PC-9 (cell line): ENCODE results near the gene CACNG7. TPM values are rescaled to one million over a fixed set of nuclear protein-coding genes. Genes with fewer than 3 reads are reported as not detected.
A peak's percentile ranks its signal among the peaks of the same experiment; 100 is the strongest.

Experiments used
- BruUV-seq: library from RNA; stranded (reverse); fragments of 400-500 nt; replicated peaks from 2 replicates; lab custom pipeline; 2021; lab: Mats Ljungman, UMichigan
- CTCF ChIA-PET: fragments of 300-600 bp; sonication (Branson Sonifier 250); formaldehyde crosslinking; loops from one replicate; lab custom pipeline; 2022; ENCODE audit warnings: antibody characterized with exemption; lab: Charles Lee
- POLR2A ChIA-PET: fragments of 300-600 bp; sonication (Branson Sonifier 250); formaldehyde crosslinking; loops from one replicate; lab custom pipeline; 2022; ENCODE audit warnings: antibody characterized with exemption; ENCODE audit not compliant: unreplicated experiment; lab: Charles Lee
- DNase-seq, 2 experiments: peaks; one replicate each; pipeline versions ENCODE4 v3.0.0 to v3.0.0-alpha.2; 2015 to 2022; ENCODE audit warnings: mixed read lengths in 1 of 2
- H2AFZ ChIP-seq: fragments of 200-600 bp; sonication (generic); 2 replicates; pipeline ENCODE4 v1.8.1; 2017; ENCODE audit warnings: antibody characterized with exemption
- H3F3A ChIP-seq: fragments of 200-600 bp; sonication (generic); 2 replicates; pipeline ENCODE4 v1.8.1; 2017; ENCODE audit warnings: antibody characterized with exemption, mild to moderate bottlenecking, low read depth; ENCODE audit not compliant: insufficient read depth
- H3K27ac ChIP-seq: fragments of 200-600 bp; sonication (generic); 2 replicates; pipeline ENCODE4 v1.6.1; 2016; ENCODE audit warnings: mixed run types
- H3K27me3 ChIP-seq: fragments of 200-600 bp; sonication (generic); 2 replicates; pipeline ENCODE4 v1.6.1; 2016; ENCODE audit warnings: low read depth, mixed run types; ENCODE audit not compliant: insufficient read depth
- H3K36me3 ChIP-seq: fragments of 200-600 bp; sonication (generic); 2 replicates; pipeline ENCODE4 v1.6.1; 2016; ENCODE audit warnings: low read depth, mixed run types
- H3K4me1 ChIP-seq: fragments of 200-600 bp; sonication (generic); replicated peaks from 2 replicates; pipeline ENCODE4 v1.6.1; 2016; ENCODE audit warnings: mixed run types; ENCODE audit not compliant: insufficient read depth
- H3K4me2 ChIP-seq: fragments of 200-600 bp; sonication (generic); 2 replicates; pipeline ENCODE4 v1.6.1; 2017; ENCODE audit warnings: mixed run types
- H3K4me3 ChIP-seq: fragments of 200-600 bp; sonication (generic); 2 replicates; pipeline ENCODE4 v1.6.1; 2016; ENCODE audit warnings: mixed run types
- H3K79me2 ChIP-seq: fragments of 200-600 bp; sonication (generic); 2 replicates; pipeline ENCODE4 v1.6.1; 2017; ENCODE audit warnings: low read depth, mixed run types
- H3K9me2 ChIP-seq: fragments of 200-600 bp; sonication (generic); 2 replicates; pipeline ENCODE4 v1.8.1; 2017; ENCODE audit warnings: mild to moderate bottlenecking; ENCODE audit not compliant: insufficient read depth
- H3K9me3 ChIP-seq: fragments of 200-600 bp; sonication (generic); 2 replicates; pipeline ENCODE4 v1.8.1; 2016; ENCODE audit warnings: low read depth; ENCODE audit not compliant: insufficient read depth
- H4K20me1 ChIP-seq: fragments of 200-600 bp; sonication (generic); 2 replicates; pipeline ENCODE4 v1.8.1; 2017; ENCODE audit not compliant: insufficient read depth
- EZH2 ChIP-seq: fragments of 200-600 bp; sonication (generic); IDR thresholded peaks from 2 replicates; pipeline ENCODE4 v1.8.0; 2017; ENCODE audit warnings: antibody characterized with exemption, low read depth
- intact Hi-C: fragments of 100-400 bp; cut with micrococcal nuclease; formaldehyde crosslinking; loops from one replicate; pipeline ENCODE4 v1.10.0; 2022; ENCODE audit not compliant: unreplicated experiment
- total RNA-seq: library from RNA; stranded (reverse); gene quantifications from 2 replicates; pipeline ENCODE4 v1.2.3, GENCODE V29; 2021
- TF ChIP-seq, protein P1 (sequence below): fragments of 200-600 bp; sonication (generic); conservative IDR thresholded peaks from 2 replicates; pipeline ENCODE4 v1.6.1; 2017; ENCODE audit warnings: mixed run types, antibody characterized with exemption, mild to moderate bottlenecking, moderate library complexity

CACNG7 gene
- total RNA-seq, 1 experiment from 2014 or later: not detected

DNA sequence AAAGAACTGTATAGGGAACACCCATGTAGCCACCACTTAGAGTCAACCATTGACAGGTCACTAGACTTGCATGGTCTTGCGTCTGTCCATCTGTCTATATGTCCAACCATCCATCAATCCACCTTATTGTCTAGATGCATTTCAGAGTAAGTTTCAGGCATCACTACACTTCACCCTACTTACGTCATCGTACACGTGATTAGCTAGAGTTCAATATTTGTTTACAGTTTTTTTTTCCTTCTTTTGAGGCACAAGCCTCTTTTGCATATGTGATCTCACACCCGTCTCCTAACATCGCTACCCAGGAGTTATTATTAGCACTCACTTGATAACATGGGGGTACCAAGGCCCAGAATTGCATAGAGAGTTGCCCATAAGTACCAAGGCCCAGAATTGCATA lies 6.9 kb downstream of the CACNG7 start:
- no peaks in the 10 kb centered on the region for H3K4me1 ChIP-seq
- no peak overlapping the region for H3K4me3 ChIP-seq
- no peaks in the 10 kb centered on the region for H3F3A ChIP-seq
- H3K27ac ChIP-seq: no peak overlapping the region
- H3K9me3 ChIP-seq: no peaks in the 10 kb centered on the region
- no TSS peak for BruUV-seq
- peaks cover 17% of the 10 kb centered on the region for H3K27me3 ChIP-seq
- H3K36me3 ChIP-seq: no peaks in the 10 kb centered on the region
- H3K79me2 ChIP-seq: no peaks in the 10 kb centered on the region
- H3K9me2 ChIP-seq: no peaks in the 10 kb centered on the region
- H3K4me2 ChIP-seq: no peak overlapping the region
- no peaks in the 10 kb centered on the region for H4K20me1 ChIP-seq
- H2AFZ ChIP-seq: no peak overlapping the region
- intact Hi-C loops: no loop called here
- ChIA-PET POLR2A (no interaction called here), CTCF (no interaction called here)
- TF ChIP-seq, protein P1, sequence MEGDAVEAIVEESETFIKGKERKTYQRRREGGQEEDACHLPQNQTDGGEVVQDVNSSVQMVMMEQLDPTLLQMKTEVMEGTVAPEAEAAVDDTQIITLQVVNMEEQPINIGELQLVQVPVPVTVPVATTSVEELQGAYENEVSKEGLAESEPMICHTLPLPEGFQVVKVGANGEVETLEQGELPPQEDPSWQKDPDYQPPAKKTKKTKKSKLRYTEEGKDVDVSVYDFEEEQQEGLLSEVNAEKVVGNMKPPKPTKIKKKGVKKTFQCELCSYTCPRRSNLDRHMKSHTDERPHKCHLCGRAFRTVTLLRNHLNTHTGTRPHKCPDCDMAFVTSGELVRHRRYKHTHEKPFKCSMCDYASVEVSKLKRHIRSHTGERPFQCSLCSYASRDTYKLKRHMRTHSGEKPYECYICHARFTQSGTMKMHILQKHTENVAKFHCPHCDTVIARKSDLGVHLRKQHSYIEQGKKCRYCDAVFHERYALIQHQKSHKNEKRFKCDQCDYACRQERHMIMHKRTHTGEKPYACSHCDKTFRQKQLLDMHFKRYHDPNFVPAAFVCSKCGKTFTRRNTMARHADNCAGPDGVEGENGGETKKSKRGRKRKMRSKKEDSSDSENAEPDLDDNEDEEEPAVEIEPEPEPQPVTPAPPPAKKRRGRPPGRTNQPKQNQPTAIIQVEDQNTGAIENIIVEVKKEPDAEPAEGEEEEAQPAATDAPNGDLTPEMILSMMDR: no peak
- no peak for TF ChIP-seq EZH2
- DNase-seq: no peak

DNA sequence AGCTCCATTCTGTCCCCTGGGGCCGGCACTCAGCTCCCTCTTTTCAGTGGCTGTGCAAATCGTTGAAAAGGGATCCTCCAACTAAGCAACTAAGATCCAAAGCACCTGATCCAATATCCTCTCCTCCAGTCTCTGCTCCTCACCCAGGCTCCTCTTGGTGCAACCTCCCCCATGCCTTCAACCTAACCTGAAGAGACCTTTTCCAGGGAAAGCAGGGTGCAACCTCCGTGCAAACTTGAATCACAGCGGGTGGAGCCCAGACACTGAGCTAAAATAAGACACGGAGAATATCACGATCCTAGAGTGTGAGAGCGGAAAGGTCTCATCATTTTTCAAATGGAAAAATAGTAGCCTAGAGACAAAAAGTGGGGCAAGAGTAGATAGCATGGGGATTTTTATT lies 8.3 kb downstream of the CACNG7 start:
- H3K79me2 ChIP-seq: no peaks in the 10 kb centered on the region
- H3K27me3 ChIP-seq: peaks cover 8% of the 10 kb centered on the region; the same call in 1 of the 2 replicates
- H4K20me1 ChIP-seq: no peaks in the 10 kb centered on the region
- DNase-seq: no peak
- no peak overlapping the region for H2AFZ ChIP-seq
- BruUV-seq: no TSS peak
- H3K9me2 ChIP-seq: no peaks in the 10 kb centered on the region
- no peaks in the 10 kb centered on the region for H3K36me3 ChIP-seq
- no peak overlapping the region for H3K27ac ChIP-seq
- no peaks in the 10 kb centered on the region for H3K4me1 ChIP-seq
- no peak for TF ChIP-seq EZH2
- TF ChIP-seq, protein P1: no peak
- H3K9me3 ChIP-seq: no peaks in the 10 kb centered on the region
- H3K4me3 ChIP-seq: no peak overlapping the region
- no peaks in the 10 kb centered on the region for H3F3A ChIP-seq
- ChIA-PET CTCF (no interaction called here), POLR2A (no interaction called here)
- H3K4me2 ChIP-seq: no peak overlapping the region
- intact Hi-C loops: no loop called here

DNA sequence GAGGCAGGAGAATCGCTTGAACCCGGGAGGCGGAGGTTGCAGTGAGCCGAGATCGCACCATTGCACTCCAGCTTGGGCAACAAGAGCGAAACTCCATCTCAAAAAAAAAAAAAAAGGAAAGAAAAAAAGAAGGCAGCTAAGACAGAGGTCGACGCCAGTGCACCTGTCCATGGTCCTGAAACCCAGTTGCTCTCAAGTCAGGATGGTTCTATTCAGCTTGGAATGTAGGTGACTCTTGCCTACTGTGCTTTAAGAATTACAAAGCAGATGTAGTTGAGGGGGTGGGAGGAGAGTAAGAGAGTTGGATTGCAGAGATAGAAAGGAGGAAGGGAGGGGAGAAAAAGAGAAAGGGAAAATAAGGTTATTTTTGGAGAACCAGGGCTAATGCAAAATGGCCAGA lies 18.7 kb downstream of the CACNG7 start:
- no peak for TF ChIP-seq EZH2
- TF ChIP-seq, protein P1: no peak
- Histone ChIP-seq H3K36me3 (no peaks in the 10 kb centered on the region), H3K4me2 (no peak overlapping the region), H3K27me3 (peaks cover 20% of the 10 kb centered on the region; the same call in 1 of the 2 replicates), H4K20me1 (0 out of 2 replicates have a peak, but pooled peaks cover 3% of the 10 kb centered on the region), H3K9me2 (no peaks in the 10 kb centered on the region), H2AFZ (no peak overlapping the region), H3K79me2 (no peaks in the 10 kb centered on the region), H3F3A (no peaks in the 10 kb centered on the region), H3K4me1 (no peaks in the 10 kb centered on the region), H3K9me3 (no peaks in the 10 kb centered on the region), H3K4me3 (no peak overlapping the region), H3K27ac (no peak overlapping the region)
- intact Hi-C loops: no loop called here
- BruUV-seq: no TSS peak
- peak; percentile 64 to 69 for DNase-seq
- CTCF ChIA-PET: interaction anchor here (0.6 kb wide), 2 partner anchors 14 to 96 kb away, joined by 3 to 4 read pairs; no protein-coding TSS in a partner anchor
- POLR2A ChIA-PET: no interaction called here
